ENCODE data around the gene TTLL12.

TTLL12 gene

DNA sequence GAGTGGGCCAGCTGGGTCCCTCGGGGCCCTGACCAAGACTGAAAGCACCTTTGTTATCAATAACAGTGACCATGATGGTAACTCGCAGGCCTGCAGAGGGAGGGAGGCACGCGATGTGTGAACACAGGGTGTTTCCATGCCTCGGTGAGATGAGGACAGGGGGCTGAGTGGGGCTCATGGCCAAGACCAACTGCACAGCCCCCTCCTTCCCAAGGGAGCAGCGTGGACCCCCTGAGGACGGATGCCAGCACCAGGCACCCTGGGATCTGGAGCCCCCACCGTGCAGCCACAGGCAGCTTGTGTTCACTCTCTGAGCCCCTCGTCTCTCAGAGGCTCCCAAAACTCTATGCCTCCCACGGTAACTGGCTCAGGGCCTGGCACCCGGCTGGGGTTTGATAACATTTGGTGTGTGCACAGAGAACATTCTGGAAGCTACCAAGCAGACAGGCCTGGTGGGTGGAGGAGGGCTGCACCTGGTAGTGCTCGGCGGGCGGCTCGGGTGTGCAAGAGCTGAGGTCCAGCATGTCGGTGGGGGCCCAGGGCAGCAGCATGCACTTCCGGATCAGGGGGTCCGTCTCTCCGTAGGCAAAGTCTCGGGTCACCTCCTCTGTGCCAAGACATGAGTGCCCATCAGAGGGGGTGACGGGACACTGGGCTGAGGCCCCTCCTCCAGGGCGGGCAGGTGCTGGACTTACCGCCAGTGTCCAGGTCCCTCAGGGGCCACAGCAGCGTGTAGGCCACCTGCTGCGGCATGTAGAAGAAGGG lies 7.6 kb downstream of the TTLL12 start:
- H4K20me1 ChIP-seq (ENCODE audit: control insufficient read depth, insufficient read depth, low read depth, low read length): no peaks in the 10 kb centered on the region
- no peaks in the 10 kb centered on the region for H3F3A ChIP-seq (ENCODE audit: control insufficient read depth, insufficient read depth)
- H3K4me2 ChIP-seq (ENCODE audit: low read length): no peak overlapping the region
- H3K79me2 ChIP-seq (ENCODE audit: control insufficient read depth, low read length): peaks cover 25% of the 10 kb centered on the region
- no peak overlapping the region for H3K4me3 ChIP-seq (ENCODE audit: low read length)
- no peaks in the 10 kb centered on the region for H3K27me3 ChIP-seq (ENCODE audit: control insufficient read depth, low read length)
- H3K36me3 ChIP-seq (ENCODE audit: control insufficient read depth, low read length): peaks cover 69% of the 10 kb centered on the region
- no peaks in the 10 kb centered on the region for H3K9me2 ChIP-seq (replicated peaks; ENCODE audit: control insufficient read depth, low read length)
- H3K9me3 ChIP-seq (ENCODE audit: control insufficient read depth, insufficient read depth, low read length): no peaks in the 10 kb centered on the region
- H3K4me1 ChIP-seq (ENCODE audit: control insufficient read depth, low read length): no peaks in the 10 kb centered on the region
- H3K27ac ChIP-seq (ENCODE audit: low read depth, low read length): no peak overlapping the region
- TF ChIP-seq, protein P1, sequence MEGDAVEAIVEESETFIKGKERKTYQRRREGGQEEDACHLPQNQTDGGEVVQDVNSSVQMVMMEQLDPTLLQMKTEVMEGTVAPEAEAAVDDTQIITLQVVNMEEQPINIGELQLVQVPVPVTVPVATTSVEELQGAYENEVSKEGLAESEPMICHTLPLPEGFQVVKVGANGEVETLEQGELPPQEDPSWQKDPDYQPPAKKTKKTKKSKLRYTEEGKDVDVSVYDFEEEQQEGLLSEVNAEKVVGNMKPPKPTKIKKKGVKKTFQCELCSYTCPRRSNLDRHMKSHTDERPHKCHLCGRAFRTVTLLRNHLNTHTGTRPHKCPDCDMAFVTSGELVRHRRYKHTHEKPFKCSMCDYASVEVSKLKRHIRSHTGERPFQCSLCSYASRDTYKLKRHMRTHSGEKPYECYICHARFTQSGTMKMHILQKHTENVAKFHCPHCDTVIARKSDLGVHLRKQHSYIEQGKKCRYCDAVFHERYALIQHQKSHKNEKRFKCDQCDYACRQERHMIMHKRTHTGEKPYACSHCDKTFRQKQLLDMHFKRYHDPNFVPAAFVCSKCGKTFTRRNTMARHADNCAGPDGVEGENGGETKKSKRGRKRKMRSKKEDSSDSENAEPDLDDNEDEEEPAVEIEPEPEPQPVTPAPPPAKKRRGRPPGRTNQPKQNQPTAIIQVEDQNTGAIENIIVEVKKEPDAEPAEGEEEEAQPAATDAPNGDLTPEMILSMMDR (IDR thresholded peaks at IDR 0.05; ENCODE audit: low read depth, low read length, poor library complexity, severe bottlenecking): no peak
- no peak for TF ChIP-seq EZH2phosphoT487 (IDR thresholded peaks at IDR 0.05; ENCODE audit: borderline replicate concordance, low read length)

DNA sequence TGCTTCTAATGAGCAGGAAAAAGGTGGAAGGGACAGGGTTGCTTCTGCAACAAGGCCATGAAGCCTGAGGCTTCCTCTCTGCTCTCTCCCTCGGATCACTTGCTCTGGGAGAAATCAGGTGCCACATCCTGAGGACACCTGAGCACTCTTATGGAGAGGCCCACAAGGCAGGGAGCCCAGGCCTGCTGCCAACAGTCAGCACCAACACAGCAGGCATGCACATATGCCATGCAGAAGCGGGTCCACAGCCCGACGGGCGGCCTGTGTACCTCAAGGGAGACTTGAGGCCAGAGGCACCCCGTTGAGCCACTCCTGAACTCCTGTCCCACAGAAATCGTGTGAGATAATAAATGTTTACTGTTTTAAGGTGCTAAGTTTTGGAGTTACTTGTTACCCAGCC lies 9.5 kb downstream of the TTLL12 start:
- Histone ChIP-seq H3K4me3 (ENCODE audit: low read length) (no peak overlapping the region), H4K20me1 (ENCODE audit: control insufficient read depth, insufficient read depth, low read depth, low read length) (no peaks in the 10 kb centered on the region), H3K4me2 (ENCODE audit: low read length) (no peak overlapping the region), H3K27ac (ENCODE audit: low read depth, low read length) (no peak overlapping the region), H3K36me3 (ENCODE audit: control insufficient read depth, low read length) (peaks cover 65% of the 10 kb centered on the region), H3K27me3 (ENCODE audit: control insufficient read depth, low read length) (no peaks in the 10 kb centered on the region), H3K79me2 (ENCODE audit: control insufficient read depth, low read length) (peaks cover 6% of the 10 kb centered on the region), H3F3A (ENCODE audit: control insufficient read depth, insufficient read depth) (no peaks in the 10 kb centered on the region), H3K9me2 (replicated peaks; ENCODE audit: control insufficient read depth, low read length) (no peaks in the 10 kb centered on the region), H3K4me1 (ENCODE audit: control insufficient read depth, low read length) (no peaks in the 10 kb centered on the region), H3K9me3 (ENCODE audit: control insufficient read depth, insufficient read depth, low read length) (no peaks in the 10 kb centered on the region)
- TF ChIP-seq EZH2phosphoT487 (IDR thresholded peaks at IDR 0.05; ENCODE audit: borderline replicate concordance, low read length): no peak
- TF ChIP-seq, protein P1 (IDR thresholded peaks at IDR 0.05; ENCODE audit: low read depth, low read length, poor library complexity, severe bottlenecking): no peak

DNA sequence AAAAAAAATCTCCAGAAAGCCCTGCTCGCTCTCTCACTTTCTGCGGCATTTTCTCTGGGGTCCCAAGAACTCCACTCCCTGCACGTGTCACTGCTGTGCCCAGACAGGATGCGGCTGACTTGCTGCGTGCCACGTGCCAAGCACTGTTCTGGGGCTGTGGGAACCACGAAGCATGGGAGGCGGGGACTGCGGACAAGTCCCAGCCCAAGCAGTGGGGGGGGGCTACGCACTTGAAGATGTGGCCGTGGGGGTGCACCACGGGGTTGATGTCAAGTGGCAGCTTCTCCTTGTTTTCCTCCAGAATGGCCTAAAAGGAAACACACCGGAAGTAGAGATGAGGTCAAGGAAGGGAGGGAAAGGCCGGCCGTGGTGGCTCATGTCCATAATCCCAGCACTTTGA lies 10.8 kb downstream of the TTLL12 start:
- no peaks in the 10 kb centered on the region for H3K9me2 ChIP-seq (replicated peaks; ENCODE audit: control insufficient read depth, low read length)
- H3K4me2 ChIP-seq (ENCODE audit: low read length): no peak overlapping the region
- H3K4me3 ChIP-seq (ENCODE audit: low read length): no peak overlapping the region
- TF ChIP-seq, protein P1 (IDR thresholded peaks at IDR 0.05; ENCODE audit: low read depth, low read length, poor library complexity, severe bottlenecking): no peak
- no peak for TF ChIP-seq EZH2phosphoT487 (IDR thresholded peaks at IDR 0.05; ENCODE audit: borderline replicate concordance, low read length)
- H3K27ac ChIP-seq (ENCODE audit: low read depth, low read length): no peak overlapping the region
- H3K4me1 ChIP-seq (ENCODE audit: control insufficient read depth, low read length): no peaks in the 10 kb centered on the region
- no peaks in the 10 kb centered on the region for H3K79me2 ChIP-seq (ENCODE audit: control insufficient read depth, low read length)
- no peaks in the 10 kb centered on the region for H3F3A ChIP-seq (ENCODE audit: control insufficient read depth, insufficient read depth)
- H3K27me3 ChIP-seq (ENCODE audit: control insufficient read depth, low read length): no peaks in the 10 kb centered on the region
- peaks cover 71% of the 10 kb centered on the region for H3K36me3 ChIP-seq (ENCODE audit: control insufficient read depth, low read length)
- no peaks in the 10 kb centered on the region for H4K20me1 ChIP-seq (ENCODE audit: control insufficient read depth, insufficient read depth, low read depth, low read length)
- no peaks in the 10 kb centered on the region for H3K9me3 ChIP-seq (ENCODE audit: control insufficient read depth, insufficient read depth, low read length)
